DOHH2 (cell line): ENCODE data around the gene PPM1A.
"Not testable (repeated sequence)": the region's sequence is repeated elsewhere in the genome, so short reads cannot be mapped to it uniquely, and the experiment has no call there.

Experiments used
- H3F3A ChIP-seq: fragments of 200-600 bp; sonication (generic), shearing (Covaris generic); 2 replicates; pipeline ENCODE4 v1.6.0; 2016; ENCODE audit warnings: antibody characterized with exemption, mild to moderate bottlenecking; ENCODE audit not compliant: control insufficient read depth, insufficient read depth
- H3K27ac ChIP-seq: fragments of 200-600 bp; sonication (generic); 2 replicates; pipeline ENCODE4 v1.5.1; 2014; ENCODE audit warnings: low read depth, mild to moderate bottlenecking, low read length, moderate library complexity
- H3K27me3 ChIP-seq: fragments of 200-600 bp; sonication (generic); 2 replicates; pipeline ENCODE4 v1.6.1; 2014; ENCODE audit warnings: mild to moderate bottlenecking, low read length, mixed read lengths; ENCODE audit not compliant: control insufficient read depth
- H3K36me3 ChIP-seq: fragments of 200-600 bp; sonication (generic); 2 replicates; pipeline ENCODE4 v1.6.1; 2014; ENCODE audit warnings: mild to moderate bottlenecking, low read length, moderate library complexity, mixed read lengths; ENCODE audit not compliant: control insufficient read depth
- H3K4me1 ChIP-seq: fragments of 200-600 bp; sonication (generic); 2 replicates; pipeline ENCODE4 v1.6.1; 2014; ENCODE audit warnings: mild to moderate bottlenecking, low read length, mixed read lengths; ENCODE audit not compliant: control insufficient read depth
- H3K4me2 ChIP-seq: fragments of 200-600 bp; sonication (generic); 2 replicates; pipeline ENCODE4 v1.6.0; 2014; ENCODE audit warnings: mild to moderate bottlenecking, low read length, moderate library complexity
- H3K4me3 ChIP-seq: fragments of 200-600 bp; sonication (generic); 2 replicates; pipeline ENCODE4 v1.5.1; 2014; ENCODE audit warnings: mild to moderate bottlenecking, low read length, mixed read lengths
- H3K79me2 ChIP-seq: fragments of 200-600 bp; sonication (generic); 2 replicates; pipeline ENCODE4 v1.6.1; 2014; ENCODE audit warnings: mild to moderate bottlenecking, low read length, mixed read lengths; ENCODE audit not compliant: control insufficient read depth
- H3K9me2 ChIP-seq: fragments of 200-600 bp; sonication (generic); replicated peaks from 2 replicates; pipeline ENCODE4 v1.6.1; 2014; ENCODE audit warnings: mild to moderate bottlenecking, low read length, mixed read lengths; ENCODE audit not compliant: control insufficient read depth
- H3K9me3 ChIP-seq: fragments of 200-600 bp; sonication (generic); 2 replicates; pipeline ENCODE4 v1.6.1; 2014; ENCODE audit warnings: antibody characterized with exemption, low read length, mixed read lengths; ENCODE audit not compliant: control insufficient read depth, insufficient read depth
- H4K20me1 ChIP-seq: fragments of 200-600 bp; sonication (generic); 2 replicates; pipeline ENCODE4 v1.6.0; 2014; ENCODE audit warnings: low read depth, mild to moderate bottlenecking, antibody characterized with exemption, low read length, moderate library complexity; ENCODE audit not compliant: control insufficient read depth, insufficient read depth
- CTCF ChIP-seq: fragments of 200-600 bp; sonication (generic); IDR thresholded peaks from one replicate; pipeline ENCODE4 v1.5.1; 2014; ENCODE audit warnings: antibody characterized with exemption, mild to moderate bottlenecking, low read depth, low read length; ENCODE audit not compliant: poor library complexity, severe bottlenecking
- EZH2phosphoT487 ChIP-seq: fragments of 200-600 bp; sonication (generic); IDR thresholded peaks from 2 replicates; pipeline ENCODE4 v1.6.1; 2017; ENCODE audit warnings: borderline replicate concordance, mild to moderate bottlenecking, antibody characterized with exemption, low read length, moderate library complexity, mixed read lengths

The PPM1A gene

GRCh38 chr14:60315196-60315990 is 66.4 kb downstream of the PPM1A start:
- Histone ChIP-seq H3K4me2 (no peak overlapping the region), H3K9me2 (no peaks in the 10 kb centered on the region; the same call in 1 of the 2 replicates), H4K20me1 (no peaks in the 10 kb centered on the region), H3K4me1 (peaks cover 6% of the 10 kb centered on the region), H3K27me3 (no peaks in the 10 kb centered on the region), H3K79me2 (no peaks in the 10 kb centered on the region), H3K4me3 (no peak overlapping the region), H3F3A (no peaks in the 10 kb centered on the region; the same call in 1 of the 2 replicates), H3K27ac (no peak overlapping the region), H3K9me3 (no peaks in the 10 kb centered on the region), H3K36me3 (no peaks in the 10 kb centered on the region)
- no peak for TF ChIP-seq EZH2phosphoT487
- no peak for TF ChIP-seq CTCF

- Histone ChIP-seq H3K36me3 (no peaks in the 10 kb centered on the region), H3F3A (no peaks in the 10 kb centered on the region; the same call in 1 of the 2 replicates), H3K79me2 (no peaks in the 10 kb centered on the region), H3K4me2 (no peak overlapping the region), H3K4me3 (no peak overlapping the region), H4K20me1 (no peaks in the 10 kb centered on the region), H3K9me2 (no peaks in the 10 kb centered on the region; the same call in 1 of the 2 replicates), H3K27me3 (no peaks in the 10 kb centered on the region), H3K9me3 (no peaks in the 10 kb centered on the region), H3K27ac (no peak overlapping the region), H3K4me1 (no peaks in the 10 kb centered on the region)
- no peak for TF ChIP-seq EZH2phosphoT487
Observed at GRCh38 chr14:60317609-60318008, 68.6 kb downstream of the PPM1A start.

- H3K4me3 ChIP-seq, H4K20me1 ChIP-seq, H3K36me3 ChIP-seq, H3F3A ChIP-seq, H3K79me2 ChIP-seq, H3K9me2 ChIP-seq, H3K27ac ChIP-seq, H3K27me3 ChIP-seq, H3K4me2 ChIP-seq, H3K9me3 ChIP-seq, H3K4me1 ChIP-seq: not testable (repeated sequence)
Observed at GRCh38 chr14:60320860-60321259, 71.8 kb downstream of the PPM1A start.

DNA sequence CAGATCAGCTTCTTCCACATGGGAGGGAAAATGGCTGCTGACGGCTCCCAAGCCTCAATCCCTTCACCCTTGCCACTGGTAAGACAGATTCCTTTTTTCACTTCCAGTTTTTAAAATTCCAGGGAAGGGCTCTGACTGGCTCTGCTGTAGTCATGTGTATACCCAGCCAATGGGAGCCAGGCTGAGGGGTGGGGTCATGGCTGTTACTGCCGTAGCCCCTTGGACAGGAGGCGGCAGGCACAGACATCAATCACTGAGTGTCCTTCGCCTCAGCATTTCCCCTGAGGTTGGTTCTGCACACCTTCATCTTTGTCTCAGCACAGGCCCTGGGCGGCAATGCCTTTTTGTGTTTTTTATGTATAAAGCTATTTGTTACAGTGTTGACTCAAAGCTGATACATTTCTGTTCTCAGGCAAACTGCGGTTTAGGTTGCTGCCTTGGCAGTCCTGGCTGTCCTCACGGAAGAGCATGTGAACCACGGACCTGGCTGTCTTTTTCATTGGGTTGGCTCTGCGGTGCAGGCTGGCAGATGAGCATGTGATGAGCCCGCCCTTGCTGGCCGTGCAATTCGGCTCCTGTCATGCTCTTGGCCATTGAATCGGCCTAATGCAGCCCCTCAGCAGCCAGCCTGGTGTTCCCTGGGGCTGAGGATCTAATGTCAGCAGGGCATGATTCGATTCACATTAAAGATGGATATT is 74.3 kb downstream of the PPM1A start:
- peaks cover 28% of the 10 kb centered on the region for H3K4me1 ChIP-seq
- H3K4me2 ChIP-seq: no peak overlapping the region
- no peaks in the 10 kb centered on the region; the same call in 1 of the 2 replicates for H3K36me3 ChIP-seq
- H3F3A ChIP-seq: peaks cover 5% of the 10 kb centered on the region
- no peaks in the 10 kb centered on the region for H3K9me3 ChIP-seq
- no peak overlapping the region for H3K27ac ChIP-seq
- no peak for TF ChIP-seq EZH2phosphoT487
- no peak for TF ChIP-seq CTCF
- H3K4me3 ChIP-seq: no peak overlapping the region
- H3K79me2 ChIP-seq: peaks cover 4% of the 10 kb centered on the region
- H3K27me3 ChIP-seq: no peaks in the 10 kb centered on the region
- H3K9me2 ChIP-seq: no peaks in the 10 kb centered on the region
- H4K20me1 ChIP-seq: no peaks in the 10 kb centered on the region
